GM21423 (cell line): ENCODE data around the gene ZNF287.
"Not testable (repeated sequence)": the region's sequence is repeated elsewhere in the genome, so short reads cannot be mapped to it uniquely, and the experiment has no call there.

Source experiments
- ATAC-seq: cut with Tn5 transposase; IDR thresholded peaks from one replicate; pipeline ENCODE4 v1.9.1; 2021; ENCODE audit warnings: mild to moderate bottlenecking, moderate library complexity; ENCODE audit not compliant: unreplicated experiment

Gene ZNF287

DNA sequence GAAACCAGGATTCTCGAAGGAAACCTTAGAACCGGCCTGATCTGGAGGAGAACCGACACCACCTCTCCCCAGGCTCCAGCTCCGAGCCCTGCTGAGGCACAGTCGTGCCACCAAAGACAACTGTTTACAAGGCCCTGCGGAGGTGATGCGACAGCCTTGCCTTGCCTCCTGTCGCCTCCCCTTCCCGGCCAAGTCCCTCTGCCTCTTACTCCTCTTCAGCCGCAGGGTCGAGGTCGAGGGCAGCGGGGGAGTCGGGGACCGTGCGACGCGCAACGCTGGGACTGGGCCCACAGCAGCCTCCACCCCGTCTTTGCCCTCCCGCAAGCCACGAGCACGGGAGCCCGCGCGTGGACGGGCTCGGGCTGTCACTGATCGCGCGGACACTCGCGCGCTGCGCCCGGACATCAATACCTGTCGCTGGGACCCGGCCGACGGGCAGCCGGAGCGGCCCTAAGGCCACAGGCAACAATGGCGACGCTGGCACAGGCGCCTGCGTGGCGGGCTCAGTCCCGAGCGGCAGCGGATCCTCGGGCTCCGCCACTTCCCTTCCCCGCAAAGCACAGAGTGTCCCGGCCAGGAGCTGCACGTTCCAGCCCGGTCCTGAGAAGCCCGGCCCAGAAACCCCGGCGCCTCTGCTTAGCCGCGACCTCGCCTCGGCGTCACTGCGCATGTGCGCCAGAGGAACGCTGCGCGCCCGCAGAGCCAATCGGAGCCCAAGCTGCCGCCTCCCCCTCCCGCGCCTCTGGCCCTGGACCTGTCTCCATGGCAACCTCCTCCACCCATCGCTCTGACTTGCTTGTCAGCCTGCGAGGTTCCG is at the start of gene ZNF287:
TSS of gene ZNF287 (minus strand) at position 664 of the 817 bp plus-strand sequence. CDS start 1,473 bp downstream, outside the sequence.
- ATAC-seq = peak; percentile 93

DNA sequence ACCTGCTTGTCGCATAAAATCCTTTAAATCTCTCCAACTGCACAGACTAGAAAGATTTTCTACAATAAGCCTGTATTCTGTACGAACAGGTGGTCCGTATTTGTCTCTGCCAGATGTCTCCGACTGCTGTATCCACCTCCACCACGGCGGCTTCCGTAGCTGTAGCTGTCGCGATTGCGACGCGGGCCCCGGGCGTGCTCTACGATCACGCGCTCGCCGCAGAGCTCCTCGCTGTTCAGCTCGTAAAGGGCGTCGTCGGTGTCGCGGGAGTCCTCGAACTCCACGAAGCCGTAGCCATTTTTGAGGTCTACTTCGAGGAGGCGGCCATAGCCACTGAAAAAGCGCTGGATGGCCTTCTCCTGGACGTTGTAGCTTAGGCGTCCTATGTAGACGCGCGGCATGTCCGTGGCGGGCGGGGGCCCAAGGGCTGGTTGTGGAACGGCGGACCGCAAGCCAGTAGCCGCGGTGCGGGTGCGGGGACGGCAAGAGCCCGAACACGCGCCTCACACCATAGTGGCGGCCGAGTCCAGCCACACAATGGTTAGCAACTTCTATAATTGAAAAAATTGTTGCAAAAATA is 48.6 kb upstream of the ZNF287 start:
- no peak for ATAC-seq

DNA sequence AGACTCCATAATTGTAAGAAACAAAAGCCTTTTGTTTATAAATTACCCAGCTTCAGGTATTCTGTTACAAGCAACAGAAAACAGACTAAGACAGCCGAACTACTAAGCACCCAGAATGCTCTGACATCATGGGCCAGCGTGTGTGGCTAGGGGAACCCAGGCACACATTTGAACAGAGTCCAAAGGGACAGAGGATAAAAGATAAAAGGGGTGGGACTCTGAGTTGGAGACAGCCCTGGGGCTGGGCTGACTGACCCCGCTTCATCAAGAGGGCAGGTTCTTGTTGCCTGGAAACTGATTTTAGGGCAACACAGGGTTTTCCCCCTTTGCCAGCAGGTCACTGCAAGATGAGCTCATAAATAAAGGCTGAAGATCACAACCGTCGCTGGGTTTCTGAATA is 30.5 kb upstream of the ZNF287 start:
- no peak for ATAC-seq

DNA sequence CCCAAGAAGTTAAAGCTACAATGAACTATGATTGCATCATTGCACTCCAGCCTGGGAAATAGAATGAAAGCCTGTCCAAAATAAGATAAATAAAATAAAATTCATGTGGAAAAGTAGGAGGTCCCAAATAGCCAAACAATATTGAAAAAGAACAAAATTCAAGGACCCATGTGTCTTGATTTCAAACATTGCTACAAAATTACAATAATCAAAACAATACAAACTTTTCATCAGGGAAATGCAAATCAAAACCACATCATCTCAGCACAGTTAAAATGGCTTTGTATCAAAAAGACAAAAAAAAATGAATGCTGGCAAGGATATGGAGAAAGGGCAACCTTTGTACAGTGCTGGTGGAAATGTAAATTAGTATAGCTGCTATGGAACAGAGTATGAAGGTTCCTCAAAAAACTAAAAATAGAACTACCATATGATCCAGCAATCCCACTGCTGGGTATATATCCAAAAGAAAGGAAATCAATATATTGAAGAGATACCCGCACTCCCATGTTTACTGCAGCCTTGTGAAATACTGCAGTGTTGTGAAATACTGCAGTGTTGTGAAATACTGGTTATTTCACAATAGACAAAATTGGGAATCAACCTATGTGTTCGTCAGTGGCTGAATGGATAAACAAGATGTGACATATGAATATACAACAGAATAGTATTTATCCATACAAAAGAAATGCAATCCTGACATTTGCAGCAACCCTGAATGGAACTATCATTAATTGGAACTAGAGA is 24.5 kb upstream of the ZNF287 start:
- no peak for ATAC-seq

DNA sequence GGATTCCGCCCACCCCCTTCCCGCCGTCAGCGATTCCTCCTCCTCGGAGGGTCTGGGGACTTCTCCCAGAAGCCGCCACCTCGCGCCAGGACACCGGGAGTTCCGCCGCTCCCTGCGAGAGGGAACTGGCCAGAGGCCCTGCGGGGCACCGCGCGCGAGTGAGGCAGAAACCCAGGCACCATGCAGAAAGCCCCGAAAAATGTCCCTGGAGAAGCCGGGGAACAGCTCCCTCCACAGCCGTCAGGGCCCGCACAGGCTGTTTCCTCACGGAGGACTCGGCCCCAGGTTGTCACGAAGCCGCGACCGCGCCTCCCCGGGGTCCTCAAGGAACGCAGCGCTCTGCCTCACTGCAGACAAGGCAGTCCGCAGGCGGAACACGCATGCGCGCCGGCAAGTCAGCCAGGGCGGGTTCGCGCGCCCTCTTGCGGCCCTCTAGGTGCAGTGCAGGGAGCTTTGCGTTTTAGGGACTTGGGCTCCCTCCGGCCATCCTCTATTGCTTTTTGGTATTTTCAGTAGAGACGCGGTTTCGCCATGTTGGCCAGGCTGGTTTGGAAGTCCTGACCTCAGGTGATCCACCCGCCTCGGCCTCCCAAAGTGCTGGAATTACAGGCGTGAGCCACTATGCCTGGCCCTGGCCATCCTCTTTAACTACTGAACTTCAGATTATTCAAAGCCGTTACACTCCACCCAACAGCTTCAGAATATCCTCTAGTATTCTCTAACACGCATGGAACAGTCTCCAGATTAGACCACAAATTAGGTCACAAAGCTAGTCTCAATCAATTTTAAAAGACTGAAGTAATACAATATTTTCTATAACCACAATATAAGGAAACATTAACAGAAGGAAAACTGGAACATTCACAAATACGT is 20.3 kb upstream of the ZNF287 start:
- peak; percentile 88 for ATAC-seq

DNA sequence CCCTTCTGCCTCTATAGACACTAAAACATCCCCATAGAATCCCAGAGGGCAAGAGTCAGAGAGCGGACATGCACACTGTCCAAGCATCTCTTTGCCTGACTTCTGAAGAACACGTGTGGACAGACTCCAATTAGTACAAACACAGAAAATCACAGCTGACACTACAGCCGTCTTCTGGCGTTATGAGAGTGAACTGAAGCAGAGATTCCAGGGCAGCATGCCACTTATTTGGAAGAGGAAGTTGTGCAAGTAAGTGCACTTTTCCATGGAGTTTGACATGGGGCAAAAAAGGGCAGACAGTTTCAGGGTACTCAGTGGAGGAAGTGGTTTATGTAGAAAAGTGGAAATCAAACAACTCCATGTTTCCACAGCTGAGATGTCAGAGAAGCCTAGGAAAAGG is 16.8 kb upstream of the ZNF287 start:
- no peak for ATAC-seq

DNA sequence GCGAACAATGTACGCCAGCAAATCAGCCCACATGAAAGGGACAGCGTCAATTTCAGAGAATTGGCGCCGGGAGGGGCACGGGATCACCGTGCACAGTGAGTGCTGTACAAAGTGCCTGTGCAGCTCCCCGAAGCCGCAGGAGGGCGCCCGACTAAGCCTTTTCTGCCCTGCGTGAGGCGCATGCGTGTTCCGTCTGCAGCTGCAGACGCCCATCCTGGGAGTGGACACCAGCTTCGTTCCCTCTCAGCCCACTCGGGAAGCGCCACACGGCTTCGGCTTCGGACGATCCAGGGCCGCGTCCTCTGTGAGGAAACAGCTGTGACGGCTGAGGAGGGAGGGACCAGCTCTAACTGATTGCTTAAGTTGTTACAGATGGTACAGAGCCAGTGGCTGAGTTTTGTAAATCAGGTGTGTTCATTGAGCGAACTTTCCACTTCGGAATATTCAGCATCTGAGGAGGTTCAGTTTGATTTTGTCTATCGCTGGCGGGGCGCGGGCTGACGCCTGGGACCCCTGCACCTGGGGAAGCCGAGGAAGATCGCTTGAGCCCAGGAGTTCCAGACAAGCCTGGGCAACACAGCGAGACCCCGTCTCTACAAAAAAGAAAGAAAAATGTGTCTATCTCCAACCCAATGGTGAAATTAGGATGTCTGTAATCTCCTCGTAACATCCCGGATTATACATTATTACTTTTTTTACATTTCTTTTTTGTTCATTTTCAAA is 15.4 kb upstream of the ZNF287 start:
- peak; percentile 70 for ATAC-seq

DNA sequence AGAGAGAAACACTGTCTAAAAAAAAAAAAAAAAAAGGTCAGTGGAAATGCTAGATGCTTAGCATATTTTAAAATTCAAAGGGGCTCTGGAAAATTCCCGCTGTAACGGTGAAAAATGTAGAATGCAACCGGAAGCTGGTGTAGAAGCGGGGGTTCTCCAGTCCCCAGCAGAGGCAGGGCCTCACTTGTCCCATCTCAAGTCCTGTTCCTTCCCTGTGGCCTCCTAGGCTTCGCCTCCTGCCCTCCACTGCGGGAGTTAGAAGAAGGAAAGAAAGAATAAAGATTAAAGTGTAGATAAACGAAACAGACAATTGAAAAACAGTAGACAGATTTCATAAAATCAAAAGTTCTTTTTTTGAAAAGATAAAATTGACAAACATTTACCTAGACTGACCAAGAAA is 14.8 kb upstream of the ZNF287 start:
- no peak for ATAC-seq

DNA sequence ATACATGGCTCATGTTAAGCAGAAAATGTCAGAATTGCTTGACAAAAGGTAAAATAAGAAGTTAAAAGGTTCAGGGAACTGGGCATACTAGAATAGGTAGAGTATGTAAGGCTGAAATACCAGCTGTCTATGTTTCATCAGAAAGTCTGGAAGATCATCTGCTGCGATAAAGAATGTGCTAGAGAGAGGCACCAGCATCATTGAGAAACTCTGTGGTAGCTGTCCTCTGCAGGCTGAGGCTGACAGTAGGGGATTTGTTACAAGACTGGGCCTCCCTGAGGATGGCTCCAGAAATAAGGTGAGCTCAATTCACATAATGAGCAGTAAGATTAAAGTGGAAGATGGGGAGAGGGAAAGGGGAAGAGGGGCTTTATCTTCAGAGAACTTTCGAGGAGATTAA is 4.5 kb upstream of the ZNF287 start:
- ATAC-seq = no peak

DNA sequence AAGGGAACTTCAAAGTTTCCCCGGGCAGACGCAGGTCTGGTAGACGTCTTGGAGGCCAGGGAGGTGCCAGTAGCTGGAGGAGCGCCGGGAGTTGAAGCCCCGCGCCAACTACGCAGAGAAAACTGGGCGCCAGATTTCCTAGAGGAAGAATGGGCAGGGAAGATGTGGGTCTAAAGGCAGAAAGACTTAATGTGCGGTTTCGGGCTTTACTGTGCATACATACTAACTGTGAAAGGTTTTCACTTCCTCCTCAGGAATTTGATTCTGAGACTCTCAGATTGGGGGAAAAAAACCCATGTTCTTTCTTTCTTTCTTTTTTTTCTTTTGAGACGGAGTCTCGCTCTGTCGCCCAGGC is 331 bp upstream of the ZNF287 start:
- peak; percentile 14 for ATAC-seq

DNA sequence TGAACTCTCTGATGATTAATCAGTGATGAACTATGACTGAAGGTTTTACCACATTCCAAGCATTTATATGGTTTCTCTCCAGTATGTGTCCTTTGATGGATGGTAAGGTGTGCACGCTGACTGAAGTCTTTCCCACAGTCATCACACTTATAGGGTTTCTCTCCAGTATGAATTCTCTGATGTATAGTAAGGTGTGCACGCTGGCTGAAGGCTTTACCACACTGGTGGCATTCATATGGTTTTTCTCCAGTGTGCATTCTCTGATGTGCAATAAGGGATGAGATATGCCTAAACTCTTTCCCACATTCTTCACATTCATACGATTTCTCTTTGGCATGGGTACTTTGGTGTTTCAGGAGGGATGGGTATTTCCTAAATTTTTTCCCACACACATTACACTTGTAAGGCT is 16.4 kb downstream of the ZNF287 start:
- ATAC-seq = no peak

DNA sequence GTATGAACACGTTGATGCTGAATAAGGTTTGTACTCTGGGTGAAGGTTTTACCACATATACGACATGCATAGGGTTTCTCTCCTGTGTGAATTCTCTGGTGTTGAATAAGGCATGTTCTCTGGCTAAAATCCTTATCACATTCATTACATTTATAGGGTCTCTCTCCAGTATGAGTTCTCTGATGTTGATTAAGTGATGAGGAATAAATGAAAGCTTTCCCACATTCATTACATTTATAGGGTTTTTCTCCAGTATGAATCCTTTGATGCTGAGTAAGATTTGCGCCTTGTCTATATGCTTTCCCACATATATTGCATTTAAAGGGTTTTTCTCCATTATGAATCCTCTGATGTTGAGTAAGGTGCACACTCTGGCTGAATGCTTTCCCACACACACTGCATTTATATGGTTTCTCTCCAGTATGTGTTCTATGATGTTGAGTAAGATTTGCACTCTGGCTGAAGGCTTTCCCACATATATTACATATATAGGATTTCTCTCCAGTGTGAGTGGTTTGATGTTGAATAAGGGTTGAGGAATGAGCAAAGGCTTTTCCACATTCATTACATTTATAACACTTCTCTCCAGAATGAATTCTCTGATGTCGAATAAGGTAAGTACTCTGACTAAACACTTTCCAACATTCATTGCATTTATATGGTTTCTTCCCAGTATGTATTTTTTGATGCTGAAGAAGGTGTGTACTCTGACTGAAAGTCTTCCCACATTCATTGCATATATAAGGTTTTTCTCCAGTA is 16.9 kb downstream of the ZNF287 start:
- ATAC-seq = no peak

DNA sequence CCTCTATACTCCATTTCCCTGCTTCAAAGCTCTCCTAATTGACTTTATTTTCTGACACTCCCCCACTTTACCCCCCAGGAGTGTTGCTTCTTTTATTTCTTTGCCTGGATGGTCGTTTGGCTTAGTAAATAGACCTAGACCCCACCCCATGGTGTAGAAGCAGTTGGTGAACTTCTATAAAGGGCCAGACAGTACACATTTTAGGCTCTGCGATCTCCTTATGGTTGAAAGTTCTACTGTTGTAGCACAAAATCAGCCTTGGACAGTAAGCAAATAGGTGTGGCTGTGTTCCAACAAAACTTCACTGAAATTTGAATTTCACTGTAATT is 31.9 kb downstream of the ZNF287 start:
- ATAC-seq = no peak

DNA sequence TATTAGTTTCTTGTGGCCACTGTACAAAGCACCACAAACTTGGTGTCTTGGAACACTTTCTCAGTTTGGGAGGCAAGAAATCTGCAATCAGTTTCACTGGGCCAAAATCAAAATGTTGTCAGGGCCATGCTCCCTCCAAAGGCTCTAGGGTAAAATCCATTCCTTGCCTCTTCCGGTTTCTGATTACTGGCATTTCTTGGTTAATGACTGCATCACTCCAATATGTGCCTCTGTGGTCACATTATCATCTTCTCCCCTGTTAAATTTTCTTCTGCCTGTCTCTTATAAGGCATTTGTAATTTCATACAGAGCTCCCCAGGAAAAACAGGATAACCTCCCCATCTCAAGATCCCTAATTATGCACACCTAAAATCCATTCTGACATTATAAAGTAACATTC is 34.8 kb downstream of the ZNF287 start:
- ATAC-seq = no peak

DNA sequence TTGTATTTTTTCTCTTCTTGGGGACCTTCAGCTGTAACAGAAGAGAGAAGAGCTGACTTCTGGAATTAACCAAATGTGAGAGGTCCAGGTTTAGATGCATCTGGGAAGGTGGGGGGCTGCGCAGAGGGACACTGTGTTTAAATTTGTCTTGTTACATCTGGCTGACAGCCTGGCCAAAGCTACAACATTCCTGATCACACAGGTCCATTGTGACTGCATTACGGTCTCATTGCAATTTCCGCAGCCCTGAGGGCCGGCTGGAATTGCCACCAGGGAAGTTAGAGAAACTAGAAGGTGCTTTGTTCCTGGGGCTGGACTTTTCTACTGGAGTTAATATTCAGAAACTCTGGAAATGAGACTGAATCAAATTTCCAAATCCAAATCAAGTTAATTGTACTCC is 39.1 kb downstream of the ZNF287 start:
- no peak for ATAC-seq

DNA sequence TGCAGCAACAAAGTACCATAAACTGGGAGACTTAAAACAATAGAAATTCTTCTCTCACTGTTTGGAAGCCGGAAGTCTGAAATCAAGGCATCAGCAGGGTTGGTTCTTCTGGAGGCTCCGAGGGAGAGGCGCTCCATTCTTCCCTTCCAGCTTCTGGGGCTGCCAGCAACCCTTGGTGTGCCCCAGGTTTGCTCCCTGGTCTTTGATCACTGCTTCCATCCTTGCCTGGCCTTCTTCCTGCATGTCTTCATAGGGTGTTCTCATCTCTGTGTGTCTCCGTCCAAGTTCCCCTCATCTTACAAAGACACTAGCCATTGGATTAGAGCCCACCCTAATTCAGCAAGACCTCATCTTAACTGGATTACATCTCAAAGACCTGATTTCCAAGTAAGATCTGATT is 41.7 kb downstream of the ZNF287 start:
- ATAC-seq = no peak

DNA sequence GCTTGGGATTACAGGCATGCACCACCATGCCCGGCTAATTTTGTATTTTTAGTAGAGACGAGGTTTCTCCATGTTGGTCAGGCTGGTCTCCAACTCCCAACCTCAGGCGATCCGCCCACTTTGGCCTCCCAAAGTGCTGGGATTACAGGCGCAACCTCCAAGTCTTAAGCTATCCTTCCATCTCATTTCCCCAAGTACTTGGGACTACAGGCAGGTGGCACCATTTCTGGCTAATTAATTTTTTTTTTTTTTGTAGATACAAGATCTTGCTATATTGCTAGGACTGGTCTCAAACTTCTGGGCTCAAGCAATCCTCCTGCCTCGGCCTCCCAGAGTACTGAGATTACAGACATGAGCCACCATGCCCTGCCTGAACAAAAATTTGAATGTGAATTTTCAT is 43.4 kb downstream of the ZNF287 start:
- not testable (repeated sequence) for ATAC-seq

DNA sequence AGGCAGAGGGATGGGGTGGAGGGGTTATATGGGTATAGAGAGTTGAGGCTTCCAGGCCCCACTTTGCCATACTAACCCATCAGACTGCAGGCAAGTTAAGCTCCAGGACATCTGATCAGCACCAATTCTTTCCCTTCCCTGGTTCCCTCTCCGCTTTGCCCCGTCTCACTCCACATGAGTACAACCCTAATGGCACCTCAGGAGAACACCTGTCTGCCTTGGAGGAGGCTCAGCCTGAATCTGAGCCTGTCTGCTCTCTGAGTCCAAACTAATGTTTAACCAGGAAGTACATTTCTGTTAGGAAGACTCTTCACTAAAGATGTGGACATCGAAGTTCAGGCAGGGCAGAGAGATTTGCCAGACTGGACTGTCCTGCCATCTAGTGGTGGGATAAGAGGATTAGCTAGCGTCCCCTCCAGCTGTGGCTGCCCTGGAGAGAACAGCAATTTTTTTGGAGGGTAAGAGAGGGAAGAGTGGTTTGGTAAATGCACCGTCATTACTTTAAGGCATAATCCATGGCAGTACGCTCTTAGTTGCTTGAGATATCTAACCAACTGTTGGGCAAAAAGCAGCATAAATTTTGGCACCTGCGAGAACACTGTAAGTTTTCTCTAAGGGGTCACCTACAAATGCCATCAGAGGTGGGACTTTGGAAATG is 47.8 kb downstream of the ZNF287 start:
- no peak for ATAC-seq

DNA sequence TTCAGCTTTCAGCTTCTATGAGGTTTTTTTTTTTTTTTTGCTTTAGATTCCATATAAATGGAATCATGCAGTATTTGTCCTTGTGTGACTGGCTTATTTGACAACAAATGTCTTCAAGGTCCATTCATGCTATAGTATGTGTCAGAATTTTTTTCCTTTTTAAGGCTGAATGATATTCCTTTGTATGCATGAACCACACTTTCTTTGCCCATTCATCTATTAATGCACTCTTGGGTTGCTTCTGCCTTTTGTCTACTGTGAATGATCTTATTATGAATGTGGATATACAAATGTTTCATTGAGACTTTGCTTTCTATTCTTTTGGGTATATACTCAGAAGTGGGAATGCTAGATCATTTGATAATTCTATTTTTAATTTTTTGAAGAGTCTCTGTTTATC is 50.0 kb downstream of the ZNF287 start:
- no peak for ATAC-seq
